ENCODE results near the gene MRAS. TPM values are rescaled to one million over a fixed set of nuclear protein-coding genes. Genes with fewer than 3 reads are reported as not detected.

MRAS gene
- polyA plus RNA-seq, 1 experiment, result 58.3 TPM

GRCh38 chr3:138348754-138349739 is 668 bp downstream of the MRAS start:
- ChIA-PET CTCF (interaction anchor here (0.5 to 7.1 kb wide), 6 partner anchors 12 to 68 kb away, joined by 5 to 36 read pairs (median 10); partner anchors contain the start of gene NME9), POLR2A (interaction anchor here (0.6 kb wide), 1 partner anchor 165 kb away, joined by 5 read pairs; no protein-coding TSS in a partner anchor)
- no peak for DNase-seq (ENCODE audit: low read depth, low spot score)
- Histone ChIP-seq H3K9me3 (ENCODE audit: control insufficient read depth, insufficient read depth, low read length) (no peaks in the 10 kb centered on the region), H3K4me3 (ENCODE audit: low read depth, low read length) (peak overlapping the region; percentile 82), H3K27ac (ENCODE audit: low read depth, low read length) (peak overlapping the region; percentile 55), H3K27me3 (ENCODE audit: control insufficient read depth, insufficient read depth, low read length) (no peaks in the 10 kb centered on the region)
- TF ChIP-seq, protein P1, sequence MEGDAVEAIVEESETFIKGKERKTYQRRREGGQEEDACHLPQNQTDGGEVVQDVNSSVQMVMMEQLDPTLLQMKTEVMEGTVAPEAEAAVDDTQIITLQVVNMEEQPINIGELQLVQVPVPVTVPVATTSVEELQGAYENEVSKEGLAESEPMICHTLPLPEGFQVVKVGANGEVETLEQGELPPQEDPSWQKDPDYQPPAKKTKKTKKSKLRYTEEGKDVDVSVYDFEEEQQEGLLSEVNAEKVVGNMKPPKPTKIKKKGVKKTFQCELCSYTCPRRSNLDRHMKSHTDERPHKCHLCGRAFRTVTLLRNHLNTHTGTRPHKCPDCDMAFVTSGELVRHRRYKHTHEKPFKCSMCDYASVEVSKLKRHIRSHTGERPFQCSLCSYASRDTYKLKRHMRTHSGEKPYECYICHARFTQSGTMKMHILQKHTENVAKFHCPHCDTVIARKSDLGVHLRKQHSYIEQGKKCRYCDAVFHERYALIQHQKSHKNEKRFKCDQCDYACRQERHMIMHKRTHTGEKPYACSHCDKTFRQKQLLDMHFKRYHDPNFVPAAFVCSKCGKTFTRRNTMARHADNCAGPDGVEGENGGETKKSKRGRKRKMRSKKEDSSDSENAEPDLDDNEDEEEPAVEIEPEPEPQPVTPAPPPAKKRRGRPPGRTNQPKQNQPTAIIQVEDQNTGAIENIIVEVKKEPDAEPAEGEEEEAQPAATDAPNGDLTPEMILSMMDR (IDR thresholded peaks at IDR 0.05; ENCODE audit: low read depth, low read length), result no peak

- ChIA-PET CTCF (interaction anchor here (0.5 to 2.5 kb wide), 8 partner anchors 13 to 586 kb away, joined by 3 to 14 read pairs (median 7); no protein-coding TSS in a partner anchor), POLR2A (no interaction called here)
- Histone ChIP-seq H3K4me3 (ENCODE audit: low read depth, low read length) (peak overlapping the region; percentile 82), H3K27ac (ENCODE audit: low read depth, low read length) (peak overlapping the region; percentile 55), H3K27me3 (ENCODE audit: control insufficient read depth, insufficient read depth, low read length) (no peaks in the 10 kb centered on the region), H3K9me3 (ENCODE audit: control insufficient read depth, insufficient read depth, low read length) (no peaks in the 10 kb centered on the region)
- TF ChIP-seq, protein P1 (IDR thresholded peaks at IDR 0.05; ENCODE audit: low read depth, low read length), result no peak
- no peak for DNase-seq (ENCODE audit: low read depth, low spot score)
These were observed 1.7 kb downstream of the MRAS start for GRCh38 chr3:138349926-138350665.

- TF ChIP-seq, protein P1 (IDR thresholded peaks at IDR 0.05; ENCODE audit: low read depth, low read length), result no peak
- no peaks in the 10 kb centered on the region for H3K27me3 ChIP-seq (ENCODE audit: control insufficient read depth, insufficient read depth, low read length)
- DNase-seq (ENCODE audit: low read depth, low spot score), result no peak
- no peak overlapping the region for H3K4me3 ChIP-seq (ENCODE audit: low read depth, low read length)
- no peaks in the 10 kb centered on the region for H3K9me3 ChIP-seq (ENCODE audit: control insufficient read depth, insufficient read depth, low read length)
- ChIA-PET CTCF (interaction anchor here (1.1 to 2.5 kb wide), 4 partner anchors 22 to 572 kb away, joined by 3 to 14 read pairs (median 9); no protein-coding TSS in a partner anchor), POLR2A (no interaction called here)
- H3K27ac ChIP-seq (ENCODE audit: low read depth, low read length), result no peak overlapping the region
These were observed 2.8 kb downstream of the MRAS start for GRCh38 chr3:138351151-138351550.

DNA sequence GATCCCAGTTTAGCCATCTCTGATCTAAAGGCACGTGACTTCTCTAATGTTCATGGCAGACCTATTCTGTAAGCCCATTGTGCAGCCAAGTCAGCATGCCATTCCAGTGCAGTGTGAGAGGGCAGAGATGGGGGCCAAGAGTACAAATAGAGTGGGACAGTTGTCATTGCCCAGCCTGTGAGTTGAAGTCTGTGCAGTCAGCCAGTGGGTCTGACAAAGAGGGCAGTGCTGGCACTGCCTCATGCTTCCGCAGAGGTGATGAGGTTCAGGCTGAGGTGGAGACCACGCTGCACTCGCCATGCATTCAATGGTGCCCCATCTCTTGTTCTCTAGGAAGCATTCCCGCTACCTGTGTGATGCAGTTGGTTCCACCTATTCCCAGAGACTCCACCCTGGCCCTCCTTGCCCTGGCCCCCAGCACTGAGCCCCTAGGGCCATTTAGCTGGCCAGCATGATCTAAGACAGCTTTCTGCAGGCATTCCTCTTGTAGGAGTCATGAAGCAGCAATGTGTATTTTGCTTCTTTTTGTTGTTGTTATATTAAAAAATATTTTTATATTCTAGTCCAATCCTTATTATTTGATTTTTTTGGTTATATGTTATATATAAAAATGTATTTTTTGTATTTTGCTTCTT is 3.7 kb downstream of the MRAS start:
- POLR2A ChIA-PET, result no interaction called here

More for the DNA sequence above, 3.7 kb downstream of the MRAS start:
- CTCF ChIA-PET, result interaction anchor here (1.7 to 2.5 kb wide), 3 partner anchors 65 to 564 kb away, joined by 6 to 14 read pairs (median 7); no protein-coding TSS in a partner anchor
- TF ChIP-seq, protein P1 (IDR thresholded peaks at IDR 0.05; ENCODE audit: low read depth, low read length), result no peak
- H3K9me3 ChIP-seq (ENCODE audit: control insufficient read depth, insufficient read depth, low read length), result no peaks in the 10 kb centered on the region
- no peak overlapping the region for H3K4me3 ChIP-seq (ENCODE audit: low read depth, low read length)
- no peaks in the 10 kb centered on the region for H3K27me3 ChIP-seq (ENCODE audit: control insufficient read depth, insufficient read depth, low read length)
- DNase-seq (ENCODE audit: low read depth, low spot score), result no peak
- peak overlapping the region; percentile 39 for H3K27ac ChIP-seq (ENCODE audit: low read depth, low read length)
